ENCODE results near the gene KRT85. TPM values are rescaled to one million over a fixed set of nuclear protein-coding genes. Genes with fewer than 3 reads are reported as not detected.

KRT85 gene
- total RNA-seq, 1 donor from 2014 or later, result not detected

GRCh38 chr12:52378091-52378490 is 10.8 kb upstream of the KRT85 start:
- no peak overlapping the region for H3K4me2 ChIP-seq (ENCODE audit: low read length)
- H3K4me3 ChIP-seq (ENCODE audit: insufficient read depth, low read depth, low read length), result no peak overlapping the region
- peaks cover 47% of the 10 kb centered on the region for H3K27me3 Mint-ChIP-seq (ENCODE audit: low read depth, unreplicated experiment)
- no peaks in the 10 kb centered on the region for H3K79me2 ChIP-seq (ENCODE audit: insufficient read depth, low read length)
- H3K9me3 ChIP-seq (ENCODE audit: insufficient read depth, low read depth, low read length), result no peaks in the 10 kb centered on the region
- DNase-seq (ENCODE audit: low read depth) (no peak), FAIRE-seq (no peak)
- no peak overlapping the region for H3K9ac ChIP-seq (ENCODE audit: low read length)
- H3K4me1 Mint-ChIP-seq (ENCODE audit: low read depth, unreplicated experiment), result no peaks in the 10 kb centered on the region
- H3K36me3 ChIP-seq (ENCODE audit: insufficient read depth, low read length), result no peaks in the 10 kb centered on the region
- TF ChIP-seq CTCF (IDR thresholded peaks at IDR 0.05; ENCODE audit: insufficient read depth, low read depth, low read length), result no peak
- TF ChIP-seq EZH2 (IDR thresholded peaks at IDR 0.05; ENCODE audit: insufficient read depth, low read length), result no peak
- no peaks in the 10 kb centered on the region for H3K36me3 Mint-ChIP-seq (ENCODE audit: low read depth, unreplicated experiment)
- H3K4me3 Mint-ChIP-seq (ENCODE audit: unreplicated experiment), result no peak overlapping the region
- H3K27me3 ChIP-seq (ENCODE audit: insufficient read depth, low read length), result peaks cover 4% of the 10 kb centered on the region
- H4K20me1 ChIP-seq (ENCODE audit: insufficient read depth, low read length), result no peaks in the 10 kb centered on the region
- H3K27ac Mint-ChIP-seq (ENCODE audit: unreplicated experiment), result no peak overlapping the region
- no peak overlapping the region for H2AFZ ChIP-seq (ENCODE audit: low read depth, low read length)
- H3K9me3 Mint-ChIP-seq (ENCODE audit: unreplicated experiment), result peaks cover 10% of the 10 kb centered on the region
- H3K27ac ChIP-seq (ENCODE audit: low read depth, low read length), result no peak overlapping the region
- H3K4me1 ChIP-seq (ENCODE audit: insufficient read depth, low read length), result no peaks in the 10 kb centered on the region

GRCh38 chr12:52377266-52377665 is 10.0 kb upstream of the KRT85 start:
- TF ChIP-seq EZH2 (IDR thresholded peaks at IDR 0.05; ENCODE audit: insufficient read depth, low read length) (no peak), CTCF (IDR thresholded peaks at IDR 0.05; ENCODE audit: insufficient read depth, low read depth, low read length) (no peak)

GRCh38 chr12:52372216-52373154 is 5.2 kb upstream of the KRT85 start:
- H3K9me3 ChIP-seq (ENCODE audit: insufficient read depth, low read depth, low read length), result no peaks in the 10 kb centered on the region
- peaks cover 47% of the 10 kb centered on the region for H3K27me3 Mint-ChIP-seq (ENCODE audit: low read depth, unreplicated experiment)
- peak overlapping the region; percentile 43 for H3K27ac Mint-ChIP-seq (ENCODE audit: unreplicated experiment)
- no peaks in the 10 kb centered on the region for H4K20me1 ChIP-seq (ENCODE audit: insufficient read depth, low read length)
- H3K9ac ChIP-seq (ENCODE audit: low read length), result no peak overlapping the region
- TF ChIP-seq EZH2 (IDR thresholded peaks at IDR 0.05; ENCODE audit: insufficient read depth, low read length), result no peak
- peak; percentile 90 for TF ChIP-seq CTCF (IDR thresholded peaks at IDR 0.05; ENCODE audit: insufficient read depth, low read depth, low read length)
- H3K36me3 ChIP-seq (ENCODE audit: insufficient read depth, low read length), result no peaks in the 10 kb centered on the region
- peaks cover 16% of the 10 kb centered on the region for H3K4me1 Mint-ChIP-seq (ENCODE audit: low read depth, unreplicated experiment)
- no peak overlapping the region for H3K4me3 Mint-ChIP-seq (ENCODE audit: unreplicated experiment)
- no peak overlapping the region for H2AFZ ChIP-seq (ENCODE audit: low read depth, low read length)
- FAIRE-seq (peak; percentile 58), DNase-seq (ENCODE audit: low read depth) (peak; percentile 73)
- no peaks in the 10 kb centered on the region for H3K36me3 Mint-ChIP-seq (ENCODE audit: low read depth, unreplicated experiment)
- no peak overlapping the region for H3K4me2 ChIP-seq (ENCODE audit: low read length)
- peaks cover 8% of the 10 kb centered on the region for H3K27me3 ChIP-seq (ENCODE audit: insufficient read depth, low read length)
- H3K79me2 ChIP-seq (ENCODE audit: insufficient read depth, low read length), result no peaks in the 10 kb centered on the region
- no peak overlapping the region for H3K4me3 ChIP-seq (ENCODE audit: insufficient read depth, low read depth, low read length)
- H3K27ac ChIP-seq (ENCODE audit: low read depth, low read length), result peak overlapping the region; percentile 1
- peaks cover 18% of the 10 kb centered on the region for H3K4me1 ChIP-seq (ENCODE audit: insufficient read depth, low read length)
- H3K9me3 Mint-ChIP-seq (ENCODE audit: unreplicated experiment), result peaks cover 6% of the 10 kb centered on the region

More at GRCh38 chr12:52377266-52377665, 10.0 kb upstream of the KRT85 start:
- Histone ChIP-seq H3K36me3 (ENCODE audit: insufficient read depth, low read length) (no peaks in the 10 kb centered on the region), H3K4me2 (ENCODE audit: low read length) (no peak overlapping the region), H3K4me1 (ENCODE audit: insufficient read depth, low read length) (no peaks in the 10 kb centered on the region), H3K27ac (ENCODE audit: low read depth, low read length) (no peak overlapping the region), H3K9me3 (ENCODE audit: insufficient read depth, low read depth, low read length) (no peaks in the 10 kb centered on the region), H2AFZ (ENCODE audit: low read depth, low read length) (no peak overlapping the region), H3K27me3 (ENCODE audit: insufficient read depth, low read length) (no peaks in the 10 kb centered on the region), H4K20me1 (ENCODE audit: insufficient read depth, low read length) (no peaks in the 10 kb centered on the region), H3K9ac (ENCODE audit: low read length) (no peak overlapping the region), H3K4me3 (ENCODE audit: insufficient read depth, low read depth, low read length) (no peak overlapping the region), H3K79me2 (ENCODE audit: insufficient read depth, low read length) (no peaks in the 10 kb centered on the region)
- Mint-ChIP-seq H3K27ac (ENCODE audit: unreplicated experiment) (no peak overlapping the region), H3K4me1 (ENCODE audit: low read depth, unreplicated experiment) (peaks cover 1% of the 10 kb centered on the region), H3K27me3 (ENCODE audit: low read depth, unreplicated experiment) (peaks cover 39% of the 10 kb centered on the region), H3K9me3 (ENCODE audit: unreplicated experiment) (peaks cover 8% of the 10 kb centered on the region), H3K36me3 (ENCODE audit: low read depth, unreplicated experiment) (no peaks in the 10 kb centered on the region), H3K4me3 (ENCODE audit: unreplicated experiment) (no peak overlapping the region)
- DNase-seq (ENCODE audit: low read depth) (no peak), FAIRE-seq (no peak)

All from astrocyte (in vitro differentiated cells and primary cell).